Activated CD4-positive, alpha-beta T cell treated with anti-CD3 and anti-CD28 coated beads, Interleukin-2, amount 50 U/mL, for 48 hours (primary cell): ENCODE data around the gene PLA2G4E.

Experiments used
- DNase-seq, 2 experiments: peaks; one replicate each; pipeline ENCODE4 v3.0.0-alpha.2; 2020

PLA2G4E gene

DNA sequence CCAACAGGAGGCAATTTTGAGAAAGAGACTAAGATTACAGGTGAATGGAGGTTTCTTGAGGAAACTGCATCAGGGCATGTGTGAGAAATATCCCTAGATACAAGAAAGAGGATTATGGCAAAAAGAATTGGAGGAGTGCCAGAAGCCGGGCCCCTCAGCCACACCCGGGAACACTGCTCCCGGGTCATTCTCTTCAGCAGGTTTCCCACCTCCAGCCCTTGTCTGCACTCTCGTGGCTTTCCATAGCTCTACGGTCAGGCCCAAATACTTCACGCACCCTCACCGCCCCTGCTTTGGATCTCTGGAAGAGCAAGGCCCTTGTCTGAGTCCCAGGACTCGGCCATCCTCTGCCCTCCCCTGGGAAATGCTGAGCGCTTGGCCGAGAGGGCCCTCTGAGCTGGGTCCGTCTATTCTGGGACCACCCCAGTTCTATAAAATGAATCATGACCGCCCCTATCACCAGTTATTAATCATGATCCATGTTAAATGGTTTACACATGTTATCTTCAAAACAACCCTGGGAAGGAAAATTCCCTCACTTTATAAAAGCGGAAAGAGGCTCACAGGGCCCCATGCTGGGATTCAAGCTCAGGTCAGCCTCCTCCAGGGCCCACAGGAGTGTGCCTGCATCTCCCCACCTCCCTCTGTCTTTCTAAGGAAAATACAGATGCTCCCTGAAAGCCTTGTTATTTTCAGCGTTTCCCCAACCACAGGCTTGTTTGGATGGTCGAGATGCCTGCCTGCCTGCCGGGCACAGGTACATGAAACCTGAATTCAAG is 88.1 kb downstream of the PLA2G4E start:
- no peak for DNase-seq

DNA sequence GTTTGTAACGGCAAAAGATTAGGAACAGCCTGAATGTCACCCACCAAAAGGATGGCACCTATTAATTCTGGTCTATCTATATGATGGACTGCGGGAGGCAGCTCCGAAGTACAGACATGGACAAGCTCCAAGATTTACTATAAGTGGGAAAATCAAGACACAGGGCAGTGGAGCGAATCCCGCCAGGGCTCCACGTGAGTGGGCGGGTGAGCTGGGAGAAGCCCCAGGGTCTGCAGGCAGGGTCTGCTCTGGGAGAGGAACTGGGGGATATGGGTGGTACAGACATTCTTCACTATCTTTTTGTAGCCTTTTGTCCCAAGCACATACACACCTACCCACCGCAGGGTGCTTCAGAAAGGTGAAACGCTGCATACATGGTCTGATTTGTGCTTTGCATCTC is 88.7 kb downstream of the PLA2G4E start:
- DNase-seq = no peak
